OCI-M2 (cell line): ENCODE results near the gene DNAJC8.

Experiments
- DNase-seq: peaks from one replicate; lab custom pipeline; 2025; ENCODE audit not compliant: unreplicated experiment; lab: John Stamatoyannopoulos, UW

Gene DNAJC8

DNA sequence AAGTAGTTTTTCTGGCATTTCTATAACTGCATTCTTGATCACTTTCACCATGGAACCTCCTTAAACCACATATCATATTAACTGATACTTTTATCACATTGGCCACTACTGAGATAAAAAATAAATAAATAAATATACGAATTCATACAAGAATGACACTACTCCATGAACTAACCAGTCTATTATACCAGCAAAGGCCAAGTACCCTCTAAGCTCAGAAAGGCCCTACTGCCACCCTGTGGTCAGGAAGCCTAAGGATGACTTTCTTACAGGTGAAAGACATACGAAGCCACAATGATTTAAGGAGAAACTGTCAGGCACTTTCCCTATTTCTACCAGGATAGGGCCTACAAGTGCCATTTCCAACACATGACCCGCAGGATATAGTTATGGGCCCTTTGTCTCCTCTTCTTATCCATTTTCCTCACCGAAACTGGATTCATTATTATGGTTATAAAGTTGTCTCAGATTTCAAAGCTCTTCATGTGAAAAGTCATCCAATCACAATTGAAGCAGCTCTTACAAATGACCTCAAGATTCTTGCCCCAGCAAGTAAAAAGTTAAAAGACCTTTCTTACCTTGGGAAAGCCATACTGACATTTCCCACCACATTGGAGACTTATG is 23.9 kb downstream of the DNAJC8 start:
- no peak for DNase-seq

DNA sequence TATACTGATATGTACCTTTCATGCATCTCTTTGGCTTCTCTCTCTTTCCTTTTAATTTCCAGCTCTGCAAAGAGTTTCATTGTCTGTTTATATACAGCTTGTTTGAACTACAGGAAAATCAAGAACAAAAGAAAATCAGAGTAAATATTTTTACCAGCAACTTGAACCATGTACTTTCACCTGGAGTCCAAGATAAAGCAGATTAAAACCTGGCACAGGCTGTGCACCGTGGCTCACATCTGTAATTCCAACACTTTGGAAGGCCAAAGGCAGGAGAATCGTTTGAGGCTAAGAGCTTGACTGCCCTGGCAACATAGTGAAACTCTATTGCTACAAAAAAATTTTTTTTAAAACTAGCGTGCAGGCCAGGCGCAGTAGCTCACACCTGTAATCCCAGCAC is 27.6 kb downstream of the DNAJC8 start:
- no peak for DNase-seq

DNA sequence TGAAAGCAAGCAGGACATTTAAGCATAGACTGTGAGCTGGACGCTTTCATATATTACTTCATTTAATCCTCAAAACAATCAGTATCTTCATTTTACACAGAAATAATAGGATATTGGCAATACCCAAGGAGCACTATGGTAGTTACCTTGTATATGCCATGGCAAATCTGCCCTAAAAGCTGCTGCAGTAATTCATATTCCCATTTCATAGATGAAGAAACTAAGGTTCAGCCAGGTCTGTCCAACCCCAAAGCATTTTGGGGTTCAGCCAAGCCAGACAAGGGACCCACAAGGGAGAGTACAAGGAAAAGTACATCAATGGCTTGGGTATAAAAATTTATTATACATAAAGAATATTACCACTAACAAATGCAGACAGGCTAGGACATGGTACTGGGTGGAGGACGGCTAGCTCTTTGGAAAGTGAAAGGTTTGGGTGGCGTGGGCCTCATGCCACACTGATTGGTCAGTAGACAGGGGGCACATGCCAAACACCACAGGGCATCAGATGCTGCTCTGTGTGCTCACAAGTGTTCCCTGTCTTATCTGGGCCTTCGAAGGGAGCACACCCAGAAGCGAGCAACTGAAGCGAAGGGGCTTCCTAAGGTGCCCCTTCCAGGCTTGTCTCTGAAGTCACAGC is 32.5 kb downstream of the DNAJC8 start:
- DNase-seq, result no peak

DNA sequence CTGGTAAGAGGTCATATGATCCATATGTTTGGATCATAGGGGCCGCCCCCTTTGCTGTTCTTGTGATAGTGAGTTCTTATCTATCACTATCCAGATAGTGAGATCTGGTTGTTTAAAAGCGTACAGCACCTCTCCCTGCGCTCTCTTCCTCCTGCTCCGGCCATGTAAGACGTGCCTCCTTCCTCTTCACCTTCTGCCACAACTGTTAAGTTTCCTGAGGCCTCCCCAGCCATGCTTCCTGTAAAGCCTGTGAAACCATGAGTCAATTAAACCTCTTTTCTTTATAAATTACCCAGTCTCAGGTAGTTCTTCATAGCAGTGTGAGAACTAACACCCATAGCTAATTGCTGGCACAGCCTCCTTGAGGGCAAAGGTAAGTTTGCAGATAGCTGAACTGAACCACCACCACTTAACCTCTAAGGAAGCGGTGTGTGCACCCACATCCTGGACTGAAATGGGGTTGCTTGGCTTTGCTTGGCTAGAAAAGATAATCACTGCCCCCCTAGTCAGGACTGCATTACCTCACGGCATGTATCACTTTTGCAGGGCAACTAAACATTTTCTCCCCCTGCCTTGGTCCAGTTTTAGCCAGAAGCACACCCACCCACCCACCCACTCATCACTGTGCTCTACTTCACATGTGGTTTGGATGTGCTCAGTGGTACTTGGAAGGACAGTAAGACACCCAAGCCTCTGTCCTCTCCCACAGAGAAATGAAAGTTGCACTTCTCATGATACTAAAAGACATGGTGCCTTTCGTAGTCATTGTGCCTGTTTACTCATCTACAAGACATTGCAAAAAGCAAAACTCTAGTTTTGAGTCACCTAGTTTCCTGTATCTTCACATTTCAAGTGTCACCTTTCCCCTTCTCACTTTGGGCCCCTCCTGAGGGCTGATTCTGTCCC is 33.2 kb downstream of the DNAJC8 start:
- no peak for DNase-seq

DNA sequence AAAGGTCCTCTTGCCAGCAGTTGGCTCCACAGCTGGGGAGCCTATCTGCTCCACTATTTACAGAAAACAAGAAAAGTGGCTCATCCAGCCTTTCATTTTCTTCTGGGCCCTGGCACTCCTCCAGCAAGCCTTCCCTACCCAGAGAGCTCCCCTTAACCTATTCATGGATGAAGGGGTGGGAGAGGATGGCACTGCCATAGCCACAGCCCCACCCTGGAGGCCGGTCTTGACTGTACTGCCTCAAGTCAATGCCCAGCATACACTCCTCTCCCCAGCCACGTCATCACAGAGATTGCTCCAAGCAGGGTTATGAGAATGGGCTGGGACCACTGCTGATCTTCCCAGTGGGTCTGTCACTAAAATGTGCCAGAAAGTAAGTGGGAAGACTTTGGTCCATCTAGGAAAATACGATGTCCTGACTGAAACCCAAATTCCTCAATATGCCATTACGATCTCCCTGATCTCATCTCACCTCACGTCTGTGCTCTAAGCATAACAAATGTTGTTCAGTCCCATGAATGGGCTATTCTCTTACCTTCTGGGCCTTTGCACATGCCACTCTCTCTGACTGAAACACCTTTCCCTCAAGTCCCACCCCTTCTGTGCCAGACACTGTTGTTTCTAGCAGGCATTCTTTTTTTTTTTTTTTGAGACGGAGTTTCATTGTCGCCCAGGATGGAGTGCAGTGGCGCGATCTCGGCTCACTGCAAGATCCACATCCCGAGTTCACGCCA is 35.0 kb downstream of the DNAJC8 start:
- no peak for DNase-seq

DNA sequence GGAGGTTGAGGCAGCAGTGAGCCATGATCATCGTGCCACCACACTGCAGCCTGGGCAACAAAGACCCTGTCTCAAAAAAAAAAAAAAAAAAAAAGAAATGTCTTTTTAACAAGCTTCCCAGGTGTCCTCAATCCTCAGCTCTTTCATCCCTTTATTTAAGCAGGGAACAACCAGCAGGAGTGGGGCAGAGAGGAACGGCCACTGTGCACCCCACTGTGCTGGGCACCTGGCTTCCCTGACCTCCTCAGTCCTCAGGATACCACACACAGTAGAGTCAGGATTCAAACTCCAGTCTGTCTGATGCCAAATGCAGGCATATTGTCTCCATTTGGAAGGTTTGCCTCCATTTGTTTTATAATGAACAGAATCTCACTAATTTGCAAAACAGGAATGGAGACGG is 36.5 kb downstream of the DNAJC8 start:
- DNase-seq, result no peak

DNA sequence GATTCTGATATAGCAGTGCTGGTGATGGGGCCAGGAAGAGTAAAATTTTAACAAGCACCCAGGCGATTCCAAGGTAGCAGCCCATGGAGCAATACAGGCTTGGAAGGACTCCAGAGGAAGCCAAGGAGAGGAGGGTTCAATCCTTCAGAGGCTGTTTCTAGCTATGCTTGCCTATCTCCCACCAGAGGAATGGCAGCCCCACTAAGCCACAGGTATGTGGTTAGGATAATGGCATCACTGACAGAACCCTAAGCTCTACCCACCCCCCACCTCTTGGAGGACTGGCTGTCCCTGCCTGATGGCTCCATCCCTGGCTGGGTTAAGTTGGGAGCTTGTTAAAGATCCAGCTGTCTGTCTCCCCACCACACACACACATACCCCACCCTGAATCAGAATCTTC is 37.0 kb downstream of the DNAJC8 start:
- no peak for DNase-seq

DNA sequence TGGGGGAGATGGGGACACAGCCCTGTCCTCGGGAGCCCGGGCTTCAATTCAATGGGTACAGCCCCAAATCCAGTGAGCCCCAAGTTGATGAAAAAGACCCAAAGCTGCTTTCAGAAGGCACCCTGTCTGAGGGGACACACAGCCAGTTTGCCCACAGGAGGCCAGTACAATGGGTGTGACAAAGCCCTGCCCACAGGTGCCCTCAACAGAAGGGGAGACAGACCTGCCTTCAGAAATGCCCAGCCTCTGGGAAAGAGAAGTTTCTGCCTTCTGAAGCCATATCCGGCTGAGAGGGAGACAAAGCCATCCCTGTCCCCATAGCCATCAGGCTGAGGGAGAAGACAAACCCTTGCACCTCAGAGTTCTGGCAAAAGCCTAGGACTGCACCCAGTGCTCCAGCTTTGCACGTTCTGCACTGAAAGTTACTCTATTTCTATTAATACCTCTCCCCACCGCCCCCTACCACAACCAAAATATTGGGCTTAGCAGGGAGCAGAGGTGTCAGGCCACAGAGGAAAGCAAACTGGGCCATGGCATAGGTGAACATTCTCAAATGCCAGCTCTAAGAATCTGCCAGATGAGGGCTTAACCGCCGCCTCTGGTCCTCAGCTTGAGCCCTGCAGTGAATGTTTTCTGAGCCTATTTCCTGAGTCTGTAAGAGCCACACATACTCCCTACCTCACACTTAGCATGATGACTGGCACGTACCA is 38.3 kb downstream of the DNAJC8 start:
- no peak for DNase-seq

DNA sequence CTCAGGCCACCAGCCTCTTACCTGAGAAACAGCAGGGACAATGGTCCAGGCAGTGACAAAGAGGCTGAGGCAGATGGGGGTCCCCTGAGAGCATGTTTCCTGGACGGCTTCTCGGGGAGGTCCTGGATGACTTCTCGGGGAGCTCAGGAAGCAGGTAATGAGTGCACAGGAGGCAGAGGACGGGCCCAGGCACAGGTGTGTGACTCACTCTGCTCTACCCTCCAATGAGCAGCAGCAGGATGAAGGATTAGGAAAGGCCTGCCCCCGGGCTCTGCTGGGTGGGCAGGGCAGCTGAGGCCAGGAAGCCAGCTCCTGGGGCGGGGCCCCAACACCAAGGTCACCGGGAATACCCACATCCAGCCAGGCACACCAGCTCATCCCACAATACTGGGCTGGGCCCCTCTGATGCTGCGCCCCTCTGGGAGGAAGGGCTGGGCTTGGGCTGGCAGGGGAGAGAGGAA is 39.1 kb downstream of the DNAJC8 start:
- no peak for DNase-seq

DNA sequence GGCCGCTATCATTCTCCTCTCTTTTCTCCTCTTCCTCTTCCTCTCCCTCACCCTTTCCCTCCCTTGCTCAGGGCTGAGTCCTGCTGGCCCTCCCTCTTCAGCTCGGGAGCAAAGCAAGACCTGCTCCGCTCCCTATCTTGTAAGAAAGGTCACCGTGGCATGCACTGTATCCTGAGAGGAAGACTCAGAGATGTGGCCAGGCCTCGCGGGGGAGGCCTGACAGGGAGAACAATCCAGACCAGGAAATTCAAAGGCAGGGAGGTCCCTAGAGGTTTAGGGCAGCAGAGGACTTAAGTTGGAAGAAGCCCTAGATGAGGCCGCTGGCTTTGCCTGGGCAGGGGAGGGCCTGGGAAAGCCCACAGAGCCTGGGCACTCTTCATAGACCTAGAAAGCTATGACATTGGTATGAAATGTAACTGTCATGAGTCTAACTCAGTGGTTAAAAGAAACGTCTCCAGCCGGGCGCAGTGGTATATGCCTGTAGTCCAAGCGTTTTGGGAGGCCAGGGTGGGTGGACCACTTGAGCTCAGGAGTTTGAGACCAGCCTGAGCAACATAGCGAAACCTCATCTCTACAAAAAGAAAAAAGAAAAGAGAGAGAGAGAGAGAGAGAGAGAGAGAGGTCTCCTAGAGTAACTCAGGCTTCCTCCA is 41.7 kb downstream of the DNAJC8 start:
- no peak for DNase-seq

DNA sequence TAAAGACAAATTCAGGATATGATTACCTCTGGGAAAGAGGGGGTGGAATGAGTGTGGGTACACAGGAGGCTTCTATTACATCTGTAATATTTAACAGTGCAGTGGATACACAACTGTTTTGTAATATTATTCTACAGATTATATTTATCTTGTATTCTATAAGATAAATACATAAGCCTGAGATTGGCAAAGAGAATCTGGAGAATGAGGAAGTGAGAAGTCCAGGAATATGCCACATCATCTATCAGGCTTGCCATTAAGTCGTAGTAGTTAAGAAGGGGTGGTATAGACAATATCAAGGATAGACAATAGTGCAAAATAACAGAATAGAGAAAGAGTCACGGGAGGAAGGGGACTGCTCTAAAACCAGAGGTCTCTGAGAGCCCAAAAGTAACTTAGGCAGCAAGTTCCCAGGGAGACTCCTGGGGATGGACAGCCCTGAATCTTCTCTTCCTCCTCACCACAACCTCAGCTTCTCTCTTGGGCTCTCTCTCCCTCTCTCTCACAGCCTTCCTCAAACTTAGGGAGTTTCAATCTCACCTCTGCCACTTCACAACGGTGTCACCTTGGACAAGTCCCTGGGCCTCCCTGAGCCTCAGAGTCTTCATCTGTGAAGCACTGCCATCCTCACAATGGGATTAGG is 42.4 kb downstream of the DNAJC8 start:
- no peak for DNase-seq

DNA sequence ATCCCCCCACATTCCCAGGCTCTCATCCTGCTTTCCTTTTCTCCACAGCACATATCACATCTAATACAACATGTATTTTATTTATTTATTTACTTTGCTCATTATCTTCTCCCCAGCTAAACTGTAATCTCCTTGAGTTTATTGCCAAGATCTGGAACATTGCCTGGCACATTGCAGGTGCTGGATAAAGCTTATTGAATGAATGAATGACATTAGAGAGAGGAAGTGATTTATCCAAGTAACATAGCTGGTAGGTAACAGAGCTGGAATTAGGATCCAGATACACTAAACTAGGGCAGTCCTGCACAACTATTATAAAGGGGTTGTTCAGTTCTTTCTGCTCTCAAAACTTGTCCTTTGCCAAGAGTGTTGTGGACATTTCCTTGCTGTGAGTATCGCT is 47.8 kb downstream of the DNAJC8 start:
- no peak for DNase-seq

DNA sequence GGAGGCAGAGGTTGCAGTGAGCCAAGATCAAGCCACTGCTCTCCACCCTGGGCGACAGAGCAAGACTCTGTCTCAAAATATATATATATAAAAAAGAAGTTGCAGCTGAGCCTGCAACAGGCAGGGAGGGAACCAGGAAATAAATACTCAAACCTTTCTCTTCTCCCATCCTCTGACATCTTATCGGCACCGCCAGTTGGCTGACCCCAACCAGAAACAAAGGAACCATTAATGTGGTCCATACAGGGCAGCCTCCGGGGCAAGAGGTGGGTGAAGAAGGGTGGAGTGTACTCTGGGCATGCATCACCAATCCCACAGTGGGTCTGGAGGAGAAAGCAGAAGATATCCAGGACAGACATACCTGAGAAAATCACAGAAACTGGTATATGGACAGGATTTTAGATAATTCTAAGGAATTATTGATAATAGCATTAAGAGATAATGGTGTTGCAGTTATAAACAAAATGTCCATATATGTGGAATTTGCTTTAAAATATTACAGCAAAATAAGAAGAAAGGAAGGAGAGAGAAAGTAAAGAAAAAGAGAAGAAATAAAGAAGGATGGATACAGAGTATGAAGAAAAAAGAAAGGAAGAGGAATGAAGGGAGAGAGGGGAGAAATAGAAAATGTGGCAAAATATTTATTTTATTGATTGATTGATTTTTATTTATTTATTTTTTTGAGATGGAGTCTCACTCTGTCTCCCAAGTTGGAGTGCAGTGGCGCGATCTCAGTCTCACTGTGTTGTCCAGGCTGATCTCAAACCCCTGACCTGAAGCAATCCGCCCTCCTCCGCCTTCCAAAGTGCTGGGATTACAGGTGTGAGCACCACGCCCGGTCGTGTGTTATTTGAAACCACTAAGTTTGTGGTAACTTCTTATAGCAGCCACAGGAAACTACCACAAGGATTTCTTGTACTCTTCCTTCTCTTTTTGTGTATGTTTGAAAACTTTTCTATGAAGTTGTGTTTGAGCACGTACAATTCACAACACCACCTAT is 52.2 kb downstream of the DNAJC8 start:
- no peak for DNase-seq

DNA sequence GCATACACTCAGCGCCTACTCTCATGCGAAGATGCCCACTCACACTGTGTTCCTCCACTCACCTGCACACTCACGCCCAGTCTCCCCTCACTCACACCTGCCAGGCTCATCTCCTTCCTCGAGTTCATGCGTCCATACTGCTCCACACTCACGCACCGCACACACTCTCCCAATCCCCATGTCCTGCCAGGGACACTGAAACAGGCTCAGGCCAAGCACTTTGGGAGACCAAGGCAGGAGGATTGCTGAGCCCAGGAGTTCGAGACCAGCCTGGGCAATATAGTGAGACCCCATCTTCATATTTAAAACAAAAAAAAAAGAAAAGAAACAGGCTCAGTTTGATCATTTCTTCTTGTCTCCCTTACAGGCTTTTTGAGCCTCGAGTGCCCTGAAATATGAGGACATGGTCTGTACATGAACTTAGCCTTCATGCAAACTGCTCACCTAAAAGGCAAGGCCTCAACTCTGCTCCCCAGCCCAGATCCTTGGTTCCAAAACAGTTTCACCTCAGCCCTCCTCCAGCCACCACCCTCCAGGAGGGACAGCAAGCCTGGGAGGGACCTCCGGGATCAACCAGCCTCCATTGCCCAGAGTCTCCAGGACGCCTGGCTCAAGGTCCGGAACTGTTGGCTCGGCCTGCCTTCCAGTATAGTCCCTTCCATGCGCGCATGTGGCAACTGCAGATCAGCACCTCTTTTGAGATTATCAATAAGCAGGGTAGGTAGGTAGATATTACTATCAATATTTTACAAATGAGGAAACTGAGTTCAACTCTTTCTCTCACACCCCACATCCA is 53.9 kb downstream of the DNAJC8 start:
- DNase-seq, result no peak

DNA sequence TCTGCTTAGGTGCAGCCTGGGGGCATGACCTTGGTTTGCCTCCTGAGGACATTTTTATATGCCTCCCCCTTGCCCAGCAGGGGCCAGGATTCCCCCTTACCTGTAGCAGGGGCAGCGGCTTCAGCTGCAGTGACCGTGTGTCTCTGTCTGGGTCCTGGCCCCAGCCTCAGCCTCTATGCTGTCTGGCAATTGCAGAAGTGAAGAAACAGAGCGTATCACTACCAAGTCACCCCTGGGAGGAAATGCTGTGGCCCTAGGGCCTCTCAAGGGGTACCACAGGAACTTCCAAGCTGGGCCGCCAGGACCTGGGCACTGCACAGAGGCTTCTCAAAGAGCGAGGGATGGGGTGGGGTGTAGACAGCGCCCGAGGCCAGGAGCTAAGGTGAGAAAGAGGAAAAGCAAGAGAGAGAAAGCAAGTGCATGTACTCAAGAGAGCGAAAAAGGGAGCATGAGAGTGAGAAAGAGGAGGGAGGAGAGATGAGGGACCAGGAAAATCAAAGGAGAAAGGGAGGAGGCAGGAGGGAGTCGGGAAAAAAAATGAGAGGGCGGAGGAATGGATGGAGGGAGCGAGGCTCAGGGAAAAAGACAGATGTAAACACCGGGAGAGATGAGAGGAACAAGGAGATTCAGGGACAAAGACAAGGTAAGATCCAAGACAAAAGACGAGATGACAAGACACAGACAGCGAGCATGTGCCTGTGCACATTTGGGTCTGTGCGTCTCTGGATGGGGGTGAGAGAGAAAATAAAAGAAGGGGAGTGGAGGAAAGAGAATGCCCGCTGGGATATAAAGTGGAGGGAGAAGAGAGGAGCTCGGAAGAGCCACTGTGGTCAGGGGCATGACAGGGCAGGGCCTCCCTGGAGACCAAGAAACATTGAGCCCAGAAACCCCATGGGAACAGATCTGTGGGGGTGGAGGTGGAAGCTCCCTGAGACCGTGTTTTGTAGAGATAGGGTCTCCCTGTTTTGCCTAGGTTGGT is 56.0 kb downstream of the DNAJC8 start, which contains the start of gene PTAFR:
PTAFR (minus strand) TSS at position 199 of the 979 bp plus-strand sequence. CDS start 25,669 bp downstream, outside the sequence.
- DNase-seq, result no peak

DNA sequence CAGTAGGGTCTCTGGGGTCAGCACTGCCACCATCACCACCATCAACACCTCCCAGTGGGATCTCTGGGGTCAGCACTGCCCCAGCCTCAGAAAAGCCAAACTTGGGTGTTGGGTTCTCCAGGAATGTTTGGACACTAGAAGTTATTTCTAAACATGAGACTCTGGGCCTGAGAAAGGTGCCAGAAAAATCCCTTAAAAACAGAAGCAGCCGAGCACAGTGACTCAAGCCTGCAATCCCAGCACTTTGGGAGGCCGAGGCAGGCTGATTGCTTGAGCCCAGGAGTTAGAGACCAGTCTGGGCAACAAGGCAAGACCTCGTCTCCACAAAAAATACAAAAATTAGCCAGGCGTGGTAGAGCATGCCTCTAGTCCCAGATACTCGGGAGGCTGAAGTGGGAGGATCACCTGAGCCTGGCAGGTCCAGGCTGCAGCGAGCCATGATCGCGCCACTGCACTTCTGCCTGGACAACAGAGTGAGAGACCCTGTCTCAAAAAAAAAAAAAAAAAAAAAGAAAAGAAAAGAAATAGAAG is 56.8 kb downstream of the DNAJC8 start:
- DNase-seq, result no peak
